ENCODE data around the gene TPGS2.

The TPGS2 gene

GRCh38 chr18:36831139-36831538, 2.3 kb upstream of the TPGS2 start:
- TF ChIP-seq GATA3 (IDR thresholded peaks at IDR 0.05; ENCODE audit: low read depth, low read length) (no peak), GATA2 (IDR thresholded peaks at IDR 0.05; ENCODE audit: low read depth, low read length) (no peak)

- TF ChIP-seq GATA3 (IDR thresholded peaks at IDR 0.05; ENCODE audit: low read depth, low read length) (no peak), GATA2 (IDR thresholded peaks at IDR 0.05; ENCODE audit: low read depth, low read length) (no peak)
These were observed 1.3 kb upstream of the TPGS2 start for GRCh38 chr18:36830158-36830495.

GRCh38 chr18:36829362-36830157, 758 bp upstream of the TPGS2 start:
- TF ChIP-seq GATA3 (IDR thresholded peaks at IDR 0.05; ENCODE audit: low read depth, low read length) (no peak), GATA2 (IDR thresholded peaks at IDR 0.05; ENCODE audit: low read depth, low read length) (no peak)

- TF ChIP-seq GATA3 (IDR thresholded peaks at IDR 0.05; ENCODE audit: low read depth, low read length) = no peak
- no peak for TF ChIP-seq GATA2 (IDR thresholded peaks at IDR 0.05; ENCODE audit: low read depth, low read length)
These were observed 609 bp downstream of the TPGS2 start for GRCh38 chr18:36828157-36828629.

GRCh38 chr18:36826556-36826955, 2.2 kb downstream of the TPGS2 start:
- TF ChIP-seq GATA2 (IDR thresholded peaks at IDR 0.05; ENCODE audit: low read depth, low read length) = no peak
- TF ChIP-seq GATA3 (IDR thresholded peaks at IDR 0.05; ENCODE audit: low read depth, low read length) = no peak

GRCh38 chr18:36825526-36825925, 3.3 kb downstream of the TPGS2 start:
- TF ChIP-seq GATA3 (IDR thresholded peaks at IDR 0.05; ENCODE audit: low read depth, low read length) (no peak), GATA2 (IDR thresholded peaks at IDR 0.05; ENCODE audit: low read depth, low read length) (no peak)

GRCh38 chr18:36821681-36822080, 7.1 kb downstream of the TPGS2 start:
- no peak for TF ChIP-seq GATA3 (IDR thresholded peaks at IDR 0.05; ENCODE audit: low read depth, low read length)
- no peak for TF ChIP-seq GATA2 (IDR thresholded peaks at IDR 0.05; ENCODE audit: low read depth, low read length)

GRCh38 chr18:36819621-36820020, 9.2 kb downstream of the TPGS2 start:
- TF ChIP-seq GATA2 (IDR thresholded peaks at IDR 0.05; ENCODE audit: low read depth, low read length) (no peak), GATA3 (IDR thresholded peaks at IDR 0.05; ENCODE audit: low read depth, low read length) (no peak)

GRCh38 chr18:36818652-36819051, 10.2 kb downstream of the TPGS2 start:
- TF ChIP-seq GATA3 (IDR thresholded peaks at IDR 0.05; ENCODE audit: low read depth, low read length) (no peak), GATA2 (IDR thresholded peaks at IDR 0.05; ENCODE audit: low read depth, low read length) (no peak)

GRCh38 chr18:36817039-36817438, 11.8 kb downstream of the TPGS2 start:
- no peak for TF ChIP-seq GATA2 (IDR thresholded peaks at IDR 0.05; ENCODE audit: low read depth, low read length)
- TF ChIP-seq GATA3 (IDR thresholded peaks at IDR 0.05; ENCODE audit: low read depth, low read length) = no peak

GRCh38 chr18:36814994-36815393, 13.8 kb downstream of the TPGS2 start:
- TF ChIP-seq GATA2 (IDR thresholded peaks at IDR 0.05; ENCODE audit: low read depth, low read length) = no peak

GRCh38 chr18:36813824-36814223, 15.0 kb downstream of the TPGS2 start:
- TF ChIP-seq GATA3 (IDR thresholded peaks at IDR 0.05; ENCODE audit: low read depth, low read length) = no peak

- TF ChIP-seq GATA2 (IDR thresholded peaks at IDR 0.05; ENCODE audit: low read depth, low read length) (no peak), GATA3 (IDR thresholded peaks at IDR 0.05; ENCODE audit: low read depth, low read length) (no peak)
These were observed 15.6 kb downstream of the TPGS2 start for GRCh38 chr18:36813101-36813775.

- TF ChIP-seq GATA2 (IDR thresholded peaks at IDR 0.05; ENCODE audit: low read depth, low read length) (no peak), GATA3 (IDR thresholded peaks at IDR 0.05; ENCODE audit: low read depth, low read length) (no peak)
These were observed 16.1 kb downstream of the TPGS2 start for GRCh38 chr18:36812678-36813077.

GRCh38 chr18:36811955-36812354, 16.8 kb downstream of the TPGS2 start:
- TF ChIP-seq GATA2 (IDR thresholded peaks at IDR 0.05; ENCODE audit: low read depth, low read length) = no peak
- no peak for TF ChIP-seq GATA3 (IDR thresholded peaks at IDR 0.05; ENCODE audit: low read depth, low read length)

Measured in SH-SY5Y (cell line).